Inflammatory macrophage treated with lipopolysaccharide for 1 hour (primary cell): ENCODE results near the gene GSS.

ENCODE experiments used
- DNase-seq, 2 donors: peaks; one replicate each; pipeline ENCODE4 v3.0.0-alpha.2; 2020 to 2022

Gene GSS

DNA sequence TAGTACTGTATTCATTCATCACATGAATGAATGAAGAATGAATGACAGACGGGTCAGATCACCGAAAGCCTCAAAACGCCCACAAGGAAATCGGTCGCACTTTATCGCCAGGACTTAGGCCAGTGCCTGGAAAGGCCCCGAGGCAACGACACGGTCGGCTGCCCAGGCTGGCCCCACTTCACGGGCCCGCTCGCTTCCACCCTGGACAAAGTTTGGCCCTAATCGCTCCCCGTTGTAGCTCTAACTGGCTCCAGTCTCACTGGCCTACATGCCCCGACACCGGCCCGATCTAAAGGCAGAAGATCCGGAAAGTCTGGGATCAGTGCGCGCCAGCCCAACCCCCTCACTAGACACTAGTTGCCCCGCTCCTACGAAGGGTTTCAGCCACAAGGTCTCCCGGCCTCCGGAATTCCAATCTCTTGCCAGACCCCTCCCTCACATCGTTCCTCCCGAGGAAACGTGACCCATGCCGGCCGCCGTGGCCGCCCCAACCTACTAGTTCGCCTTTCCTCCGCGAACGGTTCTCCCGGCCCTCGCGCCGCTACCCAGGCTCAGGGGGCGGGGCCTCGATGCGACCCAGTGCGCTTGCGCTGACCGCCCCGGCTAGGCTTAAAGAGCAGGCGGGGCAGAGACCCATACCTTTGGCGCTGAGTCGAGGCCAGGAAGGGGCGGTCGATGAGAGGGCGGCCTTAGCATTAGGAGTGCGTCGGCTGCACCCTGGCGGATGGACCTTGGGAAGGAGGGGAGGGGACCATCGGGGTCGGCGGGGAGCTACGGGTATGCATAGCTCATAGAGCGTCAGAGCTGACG, at the start of gene GSS, which contains the start of gene MYH7B:
GSS (minus strand) TSS at position 576 of the 810 bp plus-strand sequence. CDS start 3,954 bp downstream, outside the sequence.
MYH7B (plus strand) TSS at position 638 of the 810 bp plus-strand sequence. CDS start 22,138 bp downstream, outside the sequence.
- peak; percentile 86 to 98 for DNase-seq

DNA sequence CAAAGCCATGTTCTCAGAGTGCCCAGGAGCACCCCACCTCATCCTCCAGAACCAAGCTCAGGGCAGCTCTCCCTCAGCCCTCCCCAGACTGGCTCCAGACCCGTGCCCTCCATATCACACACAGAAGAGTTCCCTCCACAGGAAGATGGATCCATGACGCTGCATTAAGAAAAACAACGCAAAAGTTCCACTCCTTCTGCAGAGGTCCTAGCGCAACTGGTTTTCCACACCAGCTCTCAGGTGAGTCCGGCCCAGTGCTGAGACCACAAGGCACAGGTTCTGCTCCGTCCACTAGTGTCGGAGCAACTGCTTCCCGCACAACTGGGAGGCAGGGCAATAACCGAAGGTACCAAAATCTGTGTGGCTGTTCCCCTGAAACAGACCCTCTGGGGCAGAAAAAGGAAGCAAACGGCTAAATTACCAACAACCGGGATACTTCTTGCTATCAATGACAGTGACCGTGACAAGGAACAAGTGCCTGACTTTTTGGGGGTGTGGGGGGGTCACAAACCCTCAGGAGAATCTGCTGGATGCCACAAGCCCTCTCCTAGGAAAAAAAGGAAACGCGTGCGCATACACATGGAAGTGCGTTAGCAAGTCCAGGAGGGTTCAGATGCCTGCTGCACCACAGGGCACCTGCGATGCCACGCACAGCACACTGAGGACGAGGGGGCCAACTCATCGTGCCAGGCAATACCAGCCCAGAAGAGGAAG, 49.3 kb upstream of the GSS start:
- no peak for DNase-seq

DNA sequence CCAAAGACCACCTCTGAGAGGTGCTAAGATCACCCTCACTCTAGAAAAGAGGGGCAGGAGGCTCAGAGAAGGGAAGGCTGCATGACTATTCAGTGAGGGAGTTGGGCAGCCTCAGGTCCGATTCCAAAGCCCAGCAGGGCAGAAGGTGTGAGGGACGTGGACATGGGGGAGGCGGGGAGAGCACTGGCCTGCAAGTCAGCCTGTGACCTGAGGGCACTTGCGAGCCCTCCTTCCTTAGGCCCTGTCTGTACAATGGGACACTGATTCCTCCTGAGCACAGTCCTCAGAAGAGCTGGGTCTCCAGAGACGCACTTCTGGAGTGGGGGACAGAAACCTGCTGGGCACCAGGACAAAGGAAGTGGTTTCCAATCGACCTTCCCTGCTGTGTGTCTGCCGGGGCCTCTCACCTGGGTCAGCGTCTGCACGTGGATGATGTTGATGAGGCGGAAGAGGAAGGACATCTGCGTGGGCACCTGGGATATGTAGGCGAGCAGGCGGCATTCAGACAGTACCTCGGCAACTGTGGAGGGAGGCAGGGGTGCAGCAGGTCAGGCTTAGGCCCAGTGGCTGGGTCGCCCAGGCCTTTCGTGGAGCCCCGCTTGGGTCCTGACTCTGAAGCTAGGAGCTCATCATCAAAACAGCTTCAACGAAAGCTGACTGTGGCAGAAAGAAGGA, 48.6 kb upstream of the GSS start:
- DNase-seq: no peak

DNA sequence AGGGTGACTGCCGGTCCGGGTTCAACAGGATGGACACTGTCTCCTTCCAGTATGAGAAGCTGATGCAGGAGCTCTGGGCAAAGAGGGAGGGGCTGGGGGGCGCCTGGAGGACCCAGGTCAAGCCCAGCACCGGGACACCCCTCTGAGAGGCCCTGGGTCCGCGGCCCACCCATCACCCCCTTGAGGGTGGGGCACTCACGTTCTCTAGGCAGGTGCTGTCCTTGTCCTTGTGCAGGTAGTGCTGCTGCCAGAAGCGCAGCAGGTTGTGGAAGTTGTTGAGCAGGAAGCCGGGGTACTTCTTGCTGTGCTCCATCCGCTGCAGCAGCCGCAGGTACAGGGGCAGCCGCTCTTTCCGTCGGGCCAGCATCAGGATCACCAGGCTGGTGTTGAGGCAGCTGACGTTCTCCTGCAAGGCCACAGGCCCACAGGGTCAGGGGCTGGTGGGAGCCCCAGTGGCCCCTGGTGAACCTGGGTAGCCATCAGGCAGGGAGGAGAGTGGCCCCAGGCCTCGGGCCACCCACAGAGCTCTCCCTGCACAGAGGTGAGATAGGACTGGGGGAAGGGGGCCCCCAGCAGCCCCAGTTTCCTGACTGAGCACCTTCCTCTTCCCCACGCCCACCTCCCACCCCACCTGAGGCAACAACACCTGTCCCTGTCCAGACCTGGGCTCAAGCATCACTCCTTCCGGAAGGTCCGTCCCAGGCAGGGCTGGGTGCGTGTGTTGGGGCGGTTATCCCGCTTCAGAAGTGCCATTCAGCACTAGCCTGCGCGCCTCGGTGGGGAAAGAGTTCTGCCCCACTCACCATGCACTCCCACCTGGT, 47.8 kb upstream of the GSS start:
- DNase-seq: no peak

DNA sequence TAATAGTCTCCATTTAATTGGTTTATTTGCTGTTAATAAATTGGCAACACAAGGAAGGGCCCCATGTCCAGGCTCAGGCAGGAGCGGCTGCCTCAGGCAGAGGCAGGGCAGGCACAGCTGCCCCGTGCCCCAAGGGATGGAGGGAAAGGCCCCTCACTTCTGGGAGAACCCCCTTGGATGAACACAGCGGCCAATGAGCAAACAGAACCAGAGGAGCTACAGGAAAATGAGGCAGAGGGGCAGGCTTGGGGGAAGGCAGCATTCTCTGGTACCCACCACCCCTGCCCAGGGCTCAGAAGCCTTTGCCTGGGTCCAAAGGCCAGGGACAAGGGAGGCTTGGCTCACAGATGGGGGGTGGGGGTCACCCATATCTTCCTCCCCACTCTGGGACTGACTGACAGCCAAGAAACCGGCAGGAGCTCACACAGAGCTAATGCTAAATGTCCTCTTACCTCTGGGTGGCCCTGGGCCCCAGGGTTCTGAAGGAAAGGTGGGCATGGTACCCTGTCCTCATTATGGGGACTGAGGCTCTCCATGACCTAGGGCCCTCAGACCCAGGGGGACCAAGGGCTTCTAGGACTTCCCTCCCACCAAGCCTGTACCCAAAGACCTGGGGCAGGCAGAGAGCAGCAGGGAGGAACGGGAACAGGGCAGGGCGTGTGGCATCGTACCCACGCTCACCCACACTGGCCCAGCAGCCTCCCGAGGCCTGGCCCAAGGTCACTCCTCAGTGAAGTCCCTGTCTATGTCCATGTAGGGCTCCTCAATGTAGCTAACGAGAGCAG, 47.0 kb upstream of the GSS start:
- DNase-seq: no peak

DNA sequence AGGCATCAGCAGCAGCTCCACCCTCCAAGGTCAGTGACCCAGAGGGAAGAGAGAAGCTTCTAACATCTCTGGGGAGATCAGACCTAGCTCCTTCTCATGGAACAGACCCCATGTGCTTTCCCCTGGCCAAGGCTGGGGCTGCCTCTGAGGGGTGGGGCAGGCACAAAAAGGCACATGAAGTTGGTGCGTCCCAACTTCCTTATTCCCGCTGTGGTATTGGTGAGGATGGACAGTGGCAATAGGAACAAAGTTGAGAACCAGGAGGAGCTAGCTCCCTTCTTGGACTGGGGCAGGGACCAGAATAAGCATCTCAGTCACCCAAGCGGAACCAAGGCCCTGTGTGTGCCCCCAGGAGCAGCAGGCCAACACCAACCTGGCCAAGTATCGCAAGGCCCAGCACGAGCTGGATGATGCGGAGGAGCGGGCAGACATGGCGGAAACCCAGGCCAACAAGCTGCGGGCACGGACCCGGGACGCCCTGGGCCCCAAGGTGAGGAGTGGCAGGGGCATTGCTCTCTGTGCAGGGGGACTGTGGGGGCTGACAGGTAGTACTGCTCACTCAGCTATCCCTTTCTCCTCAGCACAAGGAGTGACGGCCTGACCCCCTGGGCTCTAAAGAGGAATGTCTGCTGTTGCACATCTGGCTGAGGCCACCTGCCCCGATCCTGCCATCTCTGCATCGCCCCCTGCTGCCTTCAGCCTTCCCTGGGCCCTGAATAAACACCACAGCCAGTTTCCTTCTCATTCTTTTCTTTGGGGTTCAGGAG, 46.2 kb upstream of the GSS start:
- DNase-seq: no peak

DNA sequence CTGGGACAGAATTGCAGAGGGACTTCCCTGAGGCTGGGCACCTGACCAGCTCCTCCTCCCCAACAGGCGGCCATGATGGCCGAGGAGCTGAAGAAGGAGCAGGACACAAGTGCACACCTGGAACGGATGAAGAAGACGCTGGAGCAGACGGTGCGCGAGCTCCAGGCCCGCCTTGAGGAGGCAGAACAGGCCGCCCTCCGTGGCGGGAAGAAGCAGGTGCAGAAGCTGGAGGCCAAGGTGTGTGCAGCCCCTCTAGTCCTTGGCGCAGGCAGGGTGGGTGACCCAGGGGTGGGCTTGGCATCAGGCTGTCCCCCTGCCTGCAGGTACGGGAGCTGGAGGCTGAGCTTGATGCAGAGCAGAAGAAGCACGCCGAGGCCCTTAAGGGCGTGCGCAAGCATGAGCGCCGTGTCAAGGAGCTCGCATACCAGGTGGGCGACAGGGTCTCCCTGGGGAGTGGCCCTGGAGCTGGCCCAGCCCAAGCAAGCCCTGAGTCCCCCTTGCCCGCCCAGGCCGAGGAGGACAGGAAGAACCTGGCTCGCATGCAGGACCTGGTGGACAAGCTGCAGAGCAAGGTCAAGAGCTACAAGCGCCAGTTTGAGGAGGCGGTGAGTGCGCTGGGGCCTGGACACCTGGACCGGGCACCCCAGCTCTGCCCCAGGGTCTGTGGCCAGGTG, 45.5 kb upstream of the GSS start:
- DNase-seq: no peak

DNA sequence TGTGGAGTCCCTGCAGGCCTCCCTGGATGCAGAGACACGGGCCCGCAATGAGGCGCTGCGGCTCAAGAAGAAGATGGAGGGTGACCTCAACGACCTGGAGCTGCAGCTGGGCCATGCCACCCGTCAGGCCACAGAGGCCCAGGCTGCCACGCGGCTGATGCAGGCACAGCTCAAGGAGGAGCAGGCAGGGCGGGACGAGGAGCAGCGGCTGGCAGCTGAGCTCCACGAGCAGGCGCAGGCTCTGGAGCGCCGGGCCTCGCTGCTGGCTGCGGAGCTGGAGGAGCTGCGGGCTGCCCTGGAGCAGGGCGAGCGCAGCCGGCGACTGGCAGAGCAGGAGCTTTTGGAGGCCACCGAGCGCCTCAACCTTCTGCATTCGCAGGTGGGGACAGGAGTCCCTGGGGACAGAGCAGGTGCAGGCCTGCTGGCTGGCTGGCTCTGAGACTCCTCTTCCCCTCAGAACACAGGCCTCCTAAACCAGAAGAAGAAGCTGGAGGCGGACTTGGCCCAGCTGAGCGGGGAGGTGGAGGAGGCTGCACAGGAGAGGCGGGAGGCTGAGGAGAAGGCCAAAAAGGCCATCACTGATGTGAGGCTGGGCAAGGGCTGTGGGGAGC, 44.8 kb upstream of the GSS start:
- no peak for DNase-seq

DNA sequence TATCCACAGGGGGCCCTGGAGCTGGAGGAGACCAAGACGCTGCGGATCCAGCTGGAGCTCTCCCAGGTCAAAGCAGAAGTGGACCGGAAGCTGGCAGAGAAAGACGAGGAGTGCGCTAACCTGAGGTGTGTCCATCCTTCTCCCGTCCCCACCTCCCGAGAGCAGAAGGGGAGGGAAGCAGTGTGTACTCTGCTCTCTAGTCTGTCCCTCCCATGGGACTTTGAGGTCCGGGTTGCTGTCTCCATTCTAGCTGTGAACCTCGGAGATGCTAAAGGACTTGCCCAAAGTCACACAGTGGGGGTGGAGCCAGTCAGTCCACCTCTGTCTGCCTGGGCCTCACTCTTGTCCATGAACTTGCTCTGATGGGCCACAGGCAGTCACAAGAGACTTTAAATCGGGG, 44.2 kb upstream of the GSS start:
- no peak for DNase-seq

DNA sequence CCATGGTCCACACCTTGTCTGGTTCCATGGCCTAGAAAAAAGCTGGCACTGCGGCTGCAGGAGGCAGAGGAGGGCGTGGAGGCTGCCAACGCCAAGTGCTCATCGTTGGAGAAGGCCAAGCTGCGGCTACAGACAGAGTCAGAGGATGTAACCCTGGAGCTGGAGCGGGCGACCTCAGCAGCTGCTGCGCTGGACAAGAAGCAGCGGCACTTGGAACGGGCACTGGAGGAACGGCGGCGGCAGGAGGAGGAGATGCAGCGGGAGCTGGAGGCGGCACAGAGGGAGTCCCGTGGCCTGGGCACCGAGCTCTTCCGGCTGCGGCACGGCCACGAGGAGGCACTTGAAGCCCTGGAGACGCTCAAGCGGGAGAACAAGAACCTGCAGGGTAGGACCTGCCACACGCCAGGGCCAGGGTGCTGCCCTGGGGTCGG, 43.4 kb upstream of the GSS start:
- no peak for DNase-seq

DNA sequence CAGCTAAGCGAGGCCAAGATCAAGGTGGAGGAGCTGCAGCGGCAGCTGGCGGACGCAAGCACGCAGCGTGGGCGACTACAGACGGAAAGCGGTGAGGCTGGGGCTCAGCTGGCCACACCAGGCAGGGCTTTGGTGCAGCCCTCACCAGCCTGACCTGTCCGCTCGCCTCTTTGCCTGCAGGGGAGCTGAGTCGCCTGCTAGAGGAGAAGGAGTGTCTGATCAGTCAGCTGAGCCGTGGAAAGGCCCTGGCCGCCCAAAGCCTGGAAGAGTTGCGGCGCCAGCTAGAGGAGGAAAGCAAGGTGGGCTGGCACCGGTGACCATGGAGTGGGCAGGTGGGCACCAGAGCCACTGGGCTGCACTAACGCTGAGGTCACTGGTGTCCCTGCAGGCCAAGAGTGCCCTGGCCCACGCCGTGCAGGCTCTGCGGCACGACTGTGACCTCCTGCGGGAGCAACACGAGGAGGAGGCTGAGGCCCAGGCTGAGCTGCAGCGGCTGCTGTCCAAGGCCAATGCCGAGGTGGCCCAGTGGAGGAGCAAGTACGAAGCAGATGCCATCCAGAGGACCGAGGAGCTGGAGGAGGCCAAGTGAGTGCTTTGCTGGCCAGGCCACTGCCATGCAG, 42.8 kb upstream of the GSS start:
- no peak for DNase-seq

DNA sequence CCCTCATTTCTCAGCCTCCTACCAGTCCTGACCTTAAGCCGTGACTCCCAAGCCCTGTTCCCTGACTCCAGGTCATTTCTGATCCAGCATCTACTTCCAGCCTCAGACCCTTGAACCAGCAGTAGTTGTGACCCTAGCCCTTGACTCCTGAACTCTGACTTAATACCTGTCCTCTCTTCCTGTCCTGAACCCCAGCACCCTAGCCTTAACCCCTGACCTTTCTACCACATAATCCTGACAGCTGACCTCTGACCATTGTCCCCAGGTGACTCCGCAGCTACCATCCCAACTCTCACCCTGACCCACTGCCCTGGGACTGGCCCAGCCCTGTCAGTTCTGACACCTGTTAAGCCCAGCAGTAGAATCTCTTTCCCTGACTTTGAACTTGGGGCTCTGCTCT, 42.2 kb upstream of the GSS start:
- DNase-seq: no peak

DNA sequence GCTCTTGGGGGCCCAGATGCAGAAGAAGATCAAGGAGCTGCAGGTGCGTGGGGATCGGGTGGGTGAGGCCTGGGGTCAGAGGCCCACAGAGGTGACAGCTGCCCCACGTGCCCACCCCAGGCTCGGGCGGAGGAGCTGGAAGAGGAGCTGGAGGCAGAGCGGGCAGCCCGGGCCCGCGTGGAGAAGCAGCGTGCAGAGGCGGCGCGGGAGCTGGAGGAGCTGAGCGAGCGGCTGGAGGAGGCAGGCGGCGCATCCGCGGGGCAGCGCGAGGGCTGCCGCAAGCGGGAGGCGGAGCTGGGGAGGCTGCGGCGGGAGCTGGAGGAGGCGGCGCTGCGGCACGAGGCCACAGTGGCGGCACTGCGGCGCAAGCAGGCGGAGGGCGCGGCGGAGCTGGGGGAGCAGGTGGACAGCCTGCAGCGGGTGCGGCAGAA, 41.5 kb upstream of the GSS start:
- no peak for DNase-seq

DNA sequence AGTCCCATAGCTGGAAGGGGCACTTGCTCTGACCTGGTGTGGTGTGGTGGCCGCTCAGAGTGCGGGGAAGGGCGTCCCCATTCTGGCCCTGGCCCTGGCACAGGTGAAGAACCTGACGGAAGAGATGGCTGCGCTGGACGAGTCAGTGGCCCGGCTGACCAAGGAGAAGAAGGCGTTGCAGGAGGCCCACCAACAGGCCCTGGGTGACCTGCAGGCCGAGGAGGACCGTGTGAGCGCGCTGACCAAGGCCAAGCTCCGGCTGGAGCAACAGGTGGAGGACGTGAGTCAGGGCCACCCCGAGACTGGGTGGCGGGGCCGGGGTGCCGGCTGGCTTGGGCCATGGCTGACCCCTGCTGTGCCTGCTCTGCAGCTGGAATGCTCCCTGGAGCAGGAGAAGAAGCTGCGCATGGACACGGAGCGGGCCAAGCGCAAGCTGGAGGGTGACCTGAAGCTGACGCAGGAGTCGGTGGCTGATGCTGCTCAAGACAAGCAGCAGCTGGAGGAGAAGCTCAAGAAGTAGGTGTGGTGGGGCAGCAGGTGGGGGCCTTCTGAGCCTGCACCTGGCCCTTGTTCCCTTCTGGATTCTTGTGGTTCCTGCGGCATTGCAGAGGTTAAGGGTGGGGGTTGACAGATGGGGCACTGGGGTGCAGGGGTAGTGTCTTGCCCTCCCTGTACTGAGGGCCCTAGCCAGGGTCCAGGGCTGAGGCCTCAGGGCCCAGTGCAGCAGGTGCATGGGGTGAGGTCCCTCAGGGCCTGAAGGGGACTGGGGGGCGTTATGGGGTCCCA, 40.8 kb upstream of the GSS start:
- no peak for DNase-seq

DNA sequence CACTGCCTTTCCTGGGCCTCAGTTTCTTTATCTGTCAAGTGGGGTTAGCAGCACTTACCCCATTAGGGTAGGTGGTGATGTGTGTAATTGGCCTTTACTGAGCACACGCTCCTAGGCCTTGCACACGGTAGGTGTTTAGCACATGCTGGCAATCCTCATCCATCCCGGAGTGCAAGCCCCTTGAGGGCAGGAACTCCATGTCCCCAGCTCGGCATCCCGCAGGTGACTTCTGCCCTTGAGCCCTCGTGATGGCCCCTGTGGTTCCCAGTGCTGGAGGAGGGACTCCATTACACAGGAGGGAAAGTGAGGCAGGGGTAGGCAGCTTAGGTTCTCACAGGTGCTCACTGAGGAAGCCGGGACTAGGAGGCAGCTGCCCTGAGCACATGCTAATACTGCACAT, 40.1 kb upstream of the GSS start:
- no peak for DNase-seq

DNA sequence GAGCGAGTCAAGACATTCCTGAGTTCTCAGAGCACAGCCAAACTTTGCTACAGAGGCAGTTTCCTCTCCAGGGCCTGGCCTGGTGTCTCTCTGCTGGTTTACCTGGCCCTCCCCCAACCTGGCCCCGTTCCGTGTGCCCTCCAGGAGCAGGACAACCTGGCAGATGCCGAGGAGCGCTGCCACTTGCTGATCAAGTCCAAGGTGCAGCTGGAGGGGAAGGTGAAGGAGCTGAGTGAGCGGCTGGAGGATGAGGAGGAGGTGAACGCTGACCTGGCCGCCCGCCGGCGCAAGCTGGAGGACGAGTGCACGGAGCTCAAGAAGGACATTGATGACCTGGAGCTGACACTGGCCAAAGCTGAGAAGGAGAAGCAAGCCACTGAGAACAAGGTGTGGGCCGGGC, 39.6 kb upstream of the GSS start:
- DNase-seq: no peak

DNA sequence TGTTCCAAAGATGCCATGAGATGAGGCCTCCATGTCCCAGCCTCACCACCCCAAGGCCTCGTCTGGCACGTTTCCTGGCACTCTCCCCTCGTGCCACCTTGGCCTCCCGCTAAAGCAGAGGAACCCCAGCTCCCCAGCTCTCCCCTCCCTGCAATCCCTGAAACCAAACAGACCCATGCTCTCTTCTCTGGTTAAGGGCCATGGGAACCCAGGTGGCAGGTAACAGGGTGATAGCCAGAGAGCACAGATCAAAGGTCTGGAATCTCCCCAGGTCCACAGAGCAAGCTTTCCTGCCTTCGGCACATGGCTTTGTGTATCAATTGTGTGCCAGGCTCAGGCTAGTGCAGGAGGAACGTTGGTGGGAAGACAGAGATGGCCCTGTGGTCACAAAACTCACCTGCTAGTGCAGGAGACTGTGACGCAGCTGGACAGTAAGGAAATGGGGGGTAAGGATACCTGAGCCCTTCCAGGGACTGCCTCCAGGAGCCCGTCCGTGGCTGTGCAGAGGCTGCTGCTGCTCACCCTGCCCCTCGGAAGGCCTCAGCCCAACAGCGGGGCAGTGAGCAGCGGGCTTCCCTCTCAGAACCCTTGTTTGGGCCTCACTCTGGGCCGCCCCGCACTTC, 39.0 kb upstream of the GSS start:
- no peak for DNase-seq

DNA sequence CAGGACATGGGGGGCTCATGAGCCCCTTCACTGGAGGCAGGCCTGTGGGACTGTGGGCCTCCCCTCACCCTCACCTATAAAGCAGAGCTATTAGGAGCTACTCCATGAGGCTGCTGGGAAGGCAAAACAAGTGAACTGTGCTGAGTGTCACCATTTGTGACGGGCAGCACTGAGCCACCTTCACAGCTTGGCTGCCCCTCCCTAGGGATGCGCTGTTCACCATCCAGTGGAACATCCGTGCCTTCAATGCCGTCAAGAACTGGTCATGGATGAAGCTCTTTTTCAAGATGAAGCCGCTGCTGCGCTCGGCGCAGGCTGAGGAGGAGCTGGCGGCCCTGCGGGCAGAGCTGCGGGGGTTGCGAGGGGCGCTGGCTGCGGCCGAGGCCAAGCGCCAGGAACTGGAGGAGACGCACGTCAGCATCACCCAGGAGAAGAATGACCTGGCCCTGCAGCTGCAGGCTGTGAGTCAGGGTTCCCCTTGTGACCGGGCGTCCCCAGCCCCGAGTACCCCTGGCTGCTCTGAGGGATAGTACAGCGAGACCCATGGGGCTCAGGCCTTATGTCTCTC, 38.4 kb upstream of the GSS start:
- no peak for DNase-seq
